Kidney epithelial cell (primary cell): Measurements from ENCODE around the gene DFFA. TPM values are rescaled to one million over a fixed set of nuclear protein-coding genes. Genes with fewer than 3 reads are reported as not detected.

Experiments used
- DNase-seq: peaks from one replicate; pipeline ENCODE4 v3.0.0-alpha.2; 2010; ENCODE audit warnings: low read depth
- H3K27me3 ChIP-seq: 2 replicates; pipeline ENCODE4 v1.6.0; 2011; ENCODE audit warnings: low read length; ENCODE audit not compliant: control insufficient read depth, insufficient read depth
- H3K36me3 ChIP-seq: 2 replicates; pipeline ENCODE4 v1.5.1; 2011; ENCODE audit warnings: low read length; ENCODE audit not compliant: control insufficient read depth, insufficient read depth
- H3K4me3 ChIP-seq: 2 replicates; pipeline ENCODE4 v1.5.1; 2011; ENCODE audit warnings: low read depth, mild to moderate bottlenecking, control low read depth, low read length
- CTCF ChIP-seq: IDR thresholded peaks from 2 replicates; pipeline ENCODE4 v1.5.1; 2011; ENCODE audit warnings: mild to moderate bottlenecking, moderate library complexity, low read length, control low read depth, inconsistent platforms; ENCODE audit not compliant: insufficient read depth, poor library complexity, severe bottlenecking
- total RNA-seq: library from RNA; depleted of rRNA; stranded (reverse); fragments of >200 nt; gene quantifications from 2 replicates; pipeline ENCODE4 v1.2.3, GENCODE V29; 2015

DFFA gene
- total RNA-seq, 1 donor from 2014 or later = 68.4 TPM

- H3K27me3 ChIP-seq = no peaks in the 10 kb centered on the region
- no peak for DNase-seq
- H3K4me3 ChIP-seq = no peak overlapping the region
- no peak for TF ChIP-seq CTCF
- no peaks in the 10 kb centered on the region for H3K36me3 ChIP-seq
Measured at GRCh38 chr1:10433790-10434189, 38.5 kb downstream of the DFFA start.

GRCh38 chr1:10432910-10433700, 39.2 kb downstream of the DFFA start:
- H3K27me3 ChIP-seq = no peaks in the 10 kb centered on the region
- no peak for DNase-seq
- no peaks in the 10 kb centered on the region for H3K36me3 ChIP-seq
- H3K4me3 ChIP-seq = no peak overlapping the region
- TF ChIP-seq CTCF = no peak

- H3K27me3 ChIP-seq = no peaks in the 10 kb centered on the region
- DNase-seq = no peak
- TF ChIP-seq CTCF = no peak
- peak overlapping the region; percentile 68 for H3K4me3 ChIP-seq
- no peaks in the 10 kb centered on the region for H3K36me3 ChIP-seq
Measured at GRCh38 chr1:10431070-10431730, 41.1 kb downstream of the DFFA start.

- Histone ChIP-seq H3K36me3 (no peaks in the 10 kb centered on the region), H3K4me3 (peak within 1 kb of the TSS; percentile 68), H3K27me3 (no peaks in the 10 kb centered on the region)
- TF ChIP-seq CTCF = peak; percentile 69
- peak; percentile 48 for DNase-seq
Measured at GRCh38 chr1:10430216-10431069, 41.9 kb downstream of the DFFA start, which contains the start of gene CENPS. CENPS (plus strand) TSS chr1:10430433; CDS start chr1:10430518, 85 bp downstream.

- H3K27me3 ChIP-seq = no peaks in the 10 kb centered on the region
- DNase-seq = no peak
- TF ChIP-seq CTCF = no peak
- H3K36me3 ChIP-seq = no peaks in the 10 kb centered on the region
- peak overlapping the region; percentile 68 for H3K4me3 ChIP-seq
Measured at GRCh38 chr1:10429868-10430215, 42.5 kb downstream of the DFFA start.
